K562 (cell line): ENCODE results near the gene PPP4R1. TPM values are rescaled to one million over a fixed set of nuclear protein-coding genes. Genes with fewer than 3 reads are reported as not detected.

Experiments
- ATAC-seq: fragments of 200-7000 bp; cut with Tn5 transposase; 3 replicates; pipeline ENCODE4 v1.9.1; 2020; ENCODE audit warnings: moderate library complexity
- BruUV-seq: library from RNA; stranded (reverse); fragments of 400-500 nt; replicated peaks from 2 replicates; lab custom pipeline; 2021; lab: Mats Ljungman, UMichigan
- CTCF ChIA-PET: fragments of 300-600 bp; formaldehyde crosslinking; extraction: SDS; loops from one replicate; lab custom pipeline; 2021; ENCODE audit warnings: low intra/inter-chr PET ratio; lab: Yijun Ruan, JAX
- POLR2A ChIA-PET: fragments of 300-600, 350-650 bp; sonication (Branson Sonifier 250); formaldehyde crosslinking; extraction: SDS; loops from one replicate; lab custom pipeline; 2021; ENCODE audit warnings: antibody characterized with exemption, inconsistent platforms; lab: Yijun Ruan, JAX
- DNase-seq, 4 experiments: peaks; one replicate each; pipeline versions ENCODE4 v3.0.0 to v3.0.0-alpha.2; 2011 to 2018; ENCODE audit warnings: low spot score in 3 of 4, mixed read lengths in 3 of 4; ENCODE audit errors: extremely low read depth in 1 of 4
- FAIRE-seq: peaks from 2 replicates; lab custom pipeline; 2011; peaks lifted over from hg19 to GRCh38; lab: Jason Lieb, UNC
- H2AFZ ChIP-seq: 2 replicates; pipeline ENCODE4 v1.6.0; 2011; ENCODE audit warnings: low read depth, low read length, control low read depth, inconsistent platforms
- H3K27ac ChIP-seq: fragments of 200-600 bp; 3 replicates; pipeline ENCODE4 v1.8.0; 2011; ENCODE audit warnings: low read depth, mild to moderate bottlenecking, control low read depth, inconsistent platforms, low read length, moderate library complexity, mixed read lengths; ENCODE audit errors: extremely low read depth
- H3K27me3 ChIP-seq, 2 experiments: fragments of 300-600 bp in 1 of 2; 2 replicates in 1 of 2; 3 replicates in 1 of 2; pipeline versions ENCODE4 v1.6.0 to v1.8.0; 2011; ENCODE audit warnings: inconsistent platforms in 2 of 2, low read length in 2 of 2, mild to moderate bottlenecking in 1 of 2, mixed read lengths in 1 of 2, moderate library complexity in 1 of 2; ENCODE audit not compliant: control insufficient read depth in 2 of 2, insufficient read depth in 2 of 2
- H3K36me3 ChIP-seq: fragments of 300-600 bp; 3 replicates; pipeline ENCODE4 v1.8.0; 2011; ENCODE audit warnings: mild to moderate bottlenecking, low read length, inconsistent platforms; ENCODE audit not compliant: control insufficient read depth, insufficient read depth
- H3K4me1 ChIP-seq, 2 experiments: fragments of 200-600 bp in 1 of 2; replicated peaks in 1 of 2; 2 replicates in 1 of 2; 3 replicates in 1 of 2; pipeline versions ENCODE4 v1.5.1 to v1.8.0; 2011; ENCODE audit warnings: inconsistent platforms in 2 of 2, low read length in 2 of 2, mild to moderate bottlenecking in 1 of 2, mixed read lengths in 1 of 2, moderate library complexity in 1 of 2; ENCODE audit not compliant: control insufficient read depth in 2 of 2, insufficient read depth in 2 of 2
- H3K4me2 ChIP-seq: 2 replicates; pipeline ENCODE4 v1.6.1; 2011; ENCODE audit warnings: low read length, control low read depth, inconsistent platforms, mixed read lengths; ENCODE audit not compliant: insufficient read depth
- H3K4me3 ChIP-seq: fragments of 200-600 bp; sonication (generic), shearing (Covaris generic); 2 replicates; pipeline ENCODE4 v1.5.1; 2016; ENCODE audit warnings: control low read depth, inconsistent platforms
- H3K79me2 ChIP-seq: fragments of 200-600 bp; 3 replicates; pipeline ENCODE4 v1.8.0; 2011; ENCODE audit warnings: low read length, inconsistent platforms; ENCODE audit not compliant: control insufficient read depth, insufficient read depth
- H3K9ac ChIP-seq, 2 experiments: 2 replicates each; pipeline versions ENCODE4 v1.6.0 to v1.6.1; 2011; ENCODE audit warnings: low read depth in 2 of 2, low read length in 2 of 2, control low read depth in 1 of 2, inconsistent platforms in 1 of 2, mild to moderate bottlenecking in 1 of 2, mixed read lengths in 1 of 2; ENCODE audit not compliant: insufficient read depth in 1 of 2
- H3K9me1 ChIP-seq: one replicate; pipeline ENCODE4 v1.6.0; 2011; ENCODE audit warnings: inconsistent platforms, mild to moderate bottlenecking, low read length, moderate library complexity; ENCODE audit not compliant: control insufficient read depth, insufficient read depth
- H3K9me3 ChIP-seq: replicated peaks from 2 replicates; pipeline ENCODE4 v1.5.1; 2011; ENCODE audit warnings: low read depth, low read length, inconsistent platforms; ENCODE audit not compliant: control insufficient read depth, insufficient read depth
- H4K20me1 ChIP-seq: replicated peaks from 2 replicates; pipeline ENCODE4 v1.6.1; 2011; ENCODE audit warnings: low read length, inconsistent platforms, mixed read lengths; ENCODE audit not compliant: control insufficient read depth, insufficient read depth
- ATF7 ChIP-seq: fragments of 450-650 bp; IDR thresholded peaks from 2 replicates; pipeline ENCODE4 v1.7.1; 2014; ENCODE audit warnings: mild to moderate bottlenecking, moderate library complexity
- CBX1 ChIP-seq: sonication (generic); IDR thresholded peaks from 2 replicates; pipeline ENCODE4 v1.6.1; 2016; ENCODE audit warnings: antibody characterized with exemption, low read depth, mild to moderate bottlenecking
- COPS2 ChIP-seq: fragments of 450-650 bp; conservative IDR thresholded peaks from 2 replicates; pipeline ENCODE4 v1.6.1; 2016; ENCODE audit warnings: mild to moderate bottlenecking, moderate library complexity
- HDAC8 ChIP-seq: fragments of 450-650 bp; IDR thresholded peaks from 2 replicates; pipeline ENCODE4 v1.6.1; 2016; ENCODE audit warnings: mild to moderate bottlenecking, missing genetic modification characterization, moderate library complexity, missing compliant biosample characterization
- KAT2B ChIP-seq: IDR thresholded peaks from one replicate; pipeline ENCODE4 v1.6.1; 2012; ENCODE audit warnings: low read depth, mild to moderate bottlenecking, control low read depth, inconsistent platforms, low read length, moderate library complexity
- KLF13 ChIP-seq: fragments of 450-650 bp; IDR thresholded peaks from 2 replicates; pipeline ENCODE4 v1.6.1; 2016; ENCODE audit warnings: missing genetic modification characterization, low read depth, mild to moderate bottlenecking, missing compliant biosample characterization, moderate library complexity, borderline replicate concordance
- L3MBTL2 ChIP-seq: fragments of 450-650 bp; IDR thresholded peaks from 2 replicates; pipeline ENCODE4 v1.6.1; 2016; ENCODE audit warnings: mild to moderate bottlenecking, moderate library complexity
- MLLT1 ChIP-seq, 2 experiments: fragments of 450-650 bp; IDR thresholded peaks; 2 replicates each; pipeline ENCODE4 v1.6.1; 2016
- NCOA2 ChIP-seq, 2 experiments: fragments of 450-650 bp; IDR thresholded peaks; 2 replicates each; pipeline ENCODE4 v1.6.1; 2018; ENCODE audit warnings: mild to moderate bottlenecking in 2 of 2, moderate library complexity in 1 of 2; ENCODE audit not compliant: partially characterized antibody in 2 of 2
- PCBP2 ChIP-seq: fragments of 200-400 bp; formaldehyde crosslinking; IDR thresholded peaks from 2 replicates; pipeline ENCODE4 v1.6.1; 2018; ENCODE audit warnings: low read length, low read depth, mild to moderate bottlenecking, moderate library complexity; ENCODE audit not compliant: poor library complexity, severe bottlenecking
- RAD51 ChIP-seq: fragments of 450-650 bp; IDR thresholded peaks from 2 replicates; pipeline ENCODE4 v1.7.1; 2016; ENCODE audit warnings: low read depth, mild to moderate bottlenecking, borderline replicate concordance
- SMAD2 ChIP-seq: fragments of 150-350 bp; IDR thresholded peaks from 2 replicates; pipeline ENCODE4 v1.6.1; 2014; ENCODE audit warnings: low read depth, mild to moderate bottlenecking, low read length
- SRSF7 ChIP-seq: fragments of 200-400 bp; formaldehyde crosslinking; optimal IDR thresholded peaks from 2 replicates; pipeline ENCODE3; 2017; ENCODE audit warnings: mild to moderate bottlenecking, low read depth, low read length
- TAF9B ChIP-seq: fragments of 450-650 bp; IDR thresholded peaks from 2 replicates; pipeline ENCODE4 v1.6.1; 2018; ENCODE audit warnings: mild to moderate bottlenecking; ENCODE audit not compliant: partially characterized antibody
- U2AF2 ChIP-seq: fragments of 200-400 bp; formaldehyde crosslinking; optimal IDR thresholded peaks from 2 replicates; pipeline ENCODE3; 2017; ENCODE audit warnings: low read depth, mild to moderate bottlenecking, low read length
- ZNF79 ChIP-seq: fragments of 250-450 bp; sonication (Bioruptor Pico); IDR thresholded peaks from 2 replicates; pipeline ENCODE4 v1.4.0; 2020; ENCODE audit warnings: low read depth, mild to moderate bottlenecking, moderate library complexity
- WGBS: fragments of 100-300 bp; shearing (Covaris generic); methylation state at CpG from one replicate; pipeline ENCODE4 v1.1.6; 2016; ENCODE audit warnings: low coverage, mixed read lengths; ENCODE audit not compliant: insufficient coverage; ENCODE audit errors: missing lambda C conversion rate; 5-methylcytosine and 5-hydroxymethylcytosine counted together
- in situ Hi-C: fragments of 300-500 bp; cut with MboI; formaldehyde crosslinking; loops from 4 replicates; pipeline ENCODE4 v1.15.0; 2018; ENCODE audit warnings: inconsistent platforms, mixed read lengths
- intact Hi-C: fragments of 100-400 bp; cut with micrococcal nuclease; formaldehyde crosslinking; loops from 2 replicates; pipeline ENCODE4 v1.14.2; 2022
- polyA plus RNA-seq, 8 experiments: library from polyadenylated mRNA; depleted of rRNA in 4 of 8; stranded (reverse) in 5 of 8; unstranded in 3 of 8; fragments of >200 nt; fragmentation: Nextera tagmentation in 2 of 8; fragmentation: Illumina TruSeq in 1 of 8; extraction: Ambion mirVana in 2 of 8; extraction: Trizol in 1 of 8; gene quantifications; 2 replicates each; pipeline versions ENCODE4 v1.2.1 to v1.2.3, GENCODE V29; 2011 to 2014; ENCODE audit warnings: inconsistent platforms in 1 of 8, missing spikeins in 1 of 8
- total RNA-seq, 7 experiments: library from RNA; depleted of rRNA in 6 of 7; stranded (reverse); fragments of >200 nt in 6 of 7; fragmentation: Illumina TruSeq in 2 of 7; extraction: Trizol in 2 of 7; gene quantifications; 2 replicates each; pipeline versions ENCODE4 v1.2.1 to v1.2.3, GENCODE V29; 2011 to 2021; ENCODE audit warnings: low replicate concordance in 1 of 7

The PPP4R1 gene
- total and polyA plus RNA-seq, 9 of the 15 experiments (the other 6 are each of a cell fraction or from before 2014, with no cell fraction given) = 23.5 to 136 (median 84.5) TPM

DNA sequence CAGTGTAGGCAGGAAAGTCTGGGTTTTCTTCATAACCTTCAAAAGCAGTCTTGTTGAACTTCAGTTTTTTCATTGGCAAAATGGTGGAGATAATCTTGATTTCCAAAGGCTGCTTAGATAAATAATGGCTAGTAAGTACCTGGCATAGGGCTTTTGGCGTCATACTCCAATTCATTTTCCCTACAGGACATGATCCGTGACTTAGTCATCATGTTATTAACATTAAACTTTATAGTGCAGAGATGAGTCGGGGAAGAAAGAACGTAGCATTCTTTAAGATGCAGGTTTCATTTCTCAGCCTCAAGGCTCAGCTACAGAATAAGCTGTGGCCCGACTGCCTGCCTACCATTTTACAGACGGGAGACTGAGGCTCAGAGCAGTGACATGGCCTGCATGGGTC lies 75.1 kb downstream of the PPP4R1 start:
- TF ChIP-seq L3MBTL2 (no peak), KAT2B (no peak), CBX1 (no peak)
- peaks cover 0 to 2% of the 10 kb centered on the region in 2 experiments; a peak in 2 of 5 replicates for H3K4me1 ChIP-seq
- no peak overlapping the region for H2AFZ ChIP-seq
- FAIRE-seq (no peak), DNase-seq (no peak), ATAC-seq (no peak)
- BruUV-seq = no TSS peak
- H3K4me3 ChIP-seq = no peak overlapping the region
- H3K36me3 ChIP-seq = peaks cover 39% of the 10 kb centered on the region; the same call in 2 of the 3 replicates
- H3K79me2 ChIP-seq = no peaks in the 10 kb centered on the region
- no peaks in the 10 kb centered on the region for H4K20me1 ChIP-seq
- no peak overlapping the region for H3K9ac ChIP-seq
- intact Hi-C loops = no loop called here
- POLR2A ChIA-PET = interaction anchor here (0.5 kb wide), 1 partner anchor 27 kb away, joined by 3 read pairs; no protein-coding TSS in a partner anchor
- in situ Hi-C loops = no loop called here
- H3K9me1 ChIP-seq = no peaks in the 10 kb centered on the region
- WGBS = 87% methylated on average over 6 of the region's 6 CpGs
- no peaks in the 10 kb centered on the region for H3K9me3 ChIP-seq
- H3K27me3 ChIP-seq = no peaks in the 10 kb centered on the region
- CTCF ChIA-PET = no interaction called here
- no peak overlapping the region for H3K4me2 ChIP-seq
- H3K27ac ChIP-seq = no peak overlapping the region

DNA sequence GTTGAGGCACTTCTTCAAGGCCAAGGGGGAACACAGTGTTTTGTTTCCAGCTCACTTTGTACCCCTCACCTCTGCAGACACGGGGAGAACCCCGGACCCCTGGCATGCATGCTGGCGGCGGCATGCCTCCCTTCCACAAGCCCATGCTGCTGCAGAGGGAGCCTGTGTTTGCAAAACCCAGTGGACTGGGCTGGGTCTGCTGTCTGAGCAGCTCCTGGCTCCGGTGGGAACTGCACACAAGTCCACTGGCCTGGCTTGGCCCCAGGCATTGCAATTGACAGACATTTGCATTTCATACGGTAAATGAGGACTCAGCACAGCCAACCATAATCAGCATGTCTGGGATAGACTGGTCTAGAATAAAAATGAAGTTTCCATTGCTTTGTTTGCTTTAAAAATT lies 76.7 kb downstream of the PPP4R1 start:
- peaks cover 55% of the 10 kb centered on the region; the same call in 2 of the 3 replicates for H3K36me3 ChIP-seq
- 85% methylated on average over 6 of the region's 6 CpGs for WGBS
- H3K9me3 ChIP-seq = no peaks in the 10 kb centered on the region
- H3K79me2 ChIP-seq = no peaks in the 10 kb centered on the region
- H3K27ac ChIP-seq = no peak overlapping the region
- ChIA-PET POLR2A (interaction anchor here (0.6 to 1.0 kb wide), 4 partner anchors 9 to 23 kb away, joined by 3 to 4 read pairs (median 3); no protein-coding TSS in a partner anchor), CTCF (no interaction called here)
- no TSS peak for BruUV-seq
- H4K20me1 ChIP-seq = no peaks in the 10 kb centered on the region
- peaks cover 0 to 2% of the 10 kb centered on the region in 2 experiments; a peak in 1 of 5 replicates for H3K4me1 ChIP-seq
- H3K27me3 ChIP-seq = no peaks in the 10 kb centered on the region
- H3K4me3 ChIP-seq = no peak overlapping the region
- H3K9ac ChIP-seq = no peak overlapping the region
- in situ Hi-C loops = no loop called here
- no peak for DNase-seq
- H3K9me1 ChIP-seq = no peaks in the 10 kb centered on the region
- ATAC-seq = no peak
- no peak overlapping the region for H3K4me2 ChIP-seq
- no peak overlapping the region for H2AFZ ChIP-seq
- intact Hi-C loops = no loop called here
- FAIRE-seq = no peak
- TF ChIP-seq MLLT1 (IDR thresholded peaks at IDR 0.05) (no peak), HDAC8 (no peak), SMAD2 (no peak), ZNF79 (CRISPR knock-in tag) (no peak), U2AF2 (no peak), KLF13 (tag) (no peak), ATF7 (no peak), TAF9B (no peak), SRSF7 (no peak), COPS2 (no peak), NCOA2 (IDR thresholded peaks at IDR 0.05; ENCODE audit: partially characterized antibody in 2 of 2) (no peak), PCBP2 (no peak), RAD51 (no peak)
